Measurements from ENCODE around the gene UGT2A1. TPM values are rescaled to one million over a fixed set of nuclear protein-coding genes. Genes with fewer than 3 reads are reported as not detected.

The UGT2A1 gene
- total and polyA plus RNA-seq, 2 of the 8 experiments (the other 6 are each of a cell fraction or from before 2014, with no cell fraction given): 0.19 TPM; not detected in 1

- Histone ChIP-seq H2BK5ac (ENCODE audit: low read depth, low read length) (no peak overlapping the region), H3K23ac (ENCODE audit: insufficient read length) (no peak overlapping the region), H2BK12ac (ENCODE audit: low read depth, low read length) (no peak overlapping the region), H3K79me1 (ENCODE audit: low read depth, low read length) (no peaks in the 10 kb centered on the region), H3K27me3 (replicated peaks in 1 of 4; ENCODE audit: control insufficient read depth in 3 of 4, extremely low read depth in 1 of 4, insufficient read depth in 3 of 4, low read length in 3 of 4) (no peaks in the 10 kb centered on the region), H4K5ac (ENCODE audit: insufficient read length, low read depth, low read length) (no peak overlapping the region), H2BK15ac (ENCODE audit: low read length) (no peak overlapping the region), H2BK120ac (replicated peaks; ENCODE audit: low read depth, low read length) (no peak overlapping the region), H3K79me2 (ENCODE audit: control insufficient read depth in 1 of 2, insufficient read depth in 2 of 2, low read length in 2 of 2) (no peaks in the 10 kb centered on the region), H3K4me3 (ENCODE audit: extremely low read depth in 1 of 4, insufficient read depth in 2 of 4, low read depth in 3 of 4, low read length in 4 of 4) (no peak overlapping the region), H3K23me2 (ENCODE audit: low read depth, low read length) (no peaks in the 10 kb centered on the region), H3K9ac (replicated peaks in 1 of 4; ENCODE audit: extremely low read depth in 1 of 4, low read depth in 3 of 4, low read length in 3 of 4) (no peak overlapping the region), H3K4ac (replicated peaks; ENCODE audit: insufficient read length, low read depth, low read length) (no peak overlapping the region), H3K4me1 (replicated peaks in 1 of 4; ENCODE audit: control insufficient read depth in 3 of 4, insufficient read depth in 4 of 4, low read length in 3 of 4) (no peaks in the 10 kb centered on the region), H2AK5ac (ENCODE audit: low read depth, low read length) (no peak overlapping the region), H4K91ac (replicated peaks; ENCODE audit: insufficient read length, low read length) (no peak overlapping the region), H4K8ac (ENCODE audit: extremely low read depth, insufficient read depth, low read length) (no peak overlapping the region), H2AFZ (ENCODE audit: low read length) (no peak overlapping the region), H3K14ac (ENCODE audit: insufficient read length) (no peak overlapping the region), H2BK20ac (ENCODE audit: low read length) (no peak overlapping the region), H3K4me2 (ENCODE audit: insufficient read depth in 1 of 2, low read depth in 2 of 2, low read length in 2 of 2) (no peak overlapping the region), H3K18ac (ENCODE audit: extremely low read depth, low read length) (no peak overlapping the region), H3K36me3 (ENCODE audit: control insufficient read depth in 2 of 4, insufficient read depth in 4 of 4, low read length in 3 of 4) (no peaks in the 10 kb centered on the region), H3K9me3 (ENCODE audit: insufficient read depth in 2 of 2, low read depth in 1 of 2, low read length in 1 of 2) (no peaks in the 10 kb centered on the region; a peak in 1 of 4 replicates), H3K56ac (replicated peaks; ENCODE audit: insufficient read length, low read depth, low read length) (no peak overlapping the region), H4K20me1 (replicated peaks in 1 of 2; ENCODE audit: control insufficient read depth in 1 of 2, insufficient read depth in 2 of 2, low read length in 2 of 2) (no peaks in the 10 kb centered on the region), H3K27ac (ENCODE audit: low read depth, low read length) (no peak overlapping the region)
- WGBS, 2 experiments (ENCODE audit: extremely low coverage in 1 of 2, insufficient coverage in 1 of 2, insufficient read length in 1 of 2, insufficient replicate concordance in 2 of 2, low coverage in 1 of 2, low lambda C conversion rate in 2 of 2, missing lambda C conversion rate in 1 of 2): 90% methylated on average over 1 of the region's 1 CpG; no CpG with 5 or more reads in 1 of the 2 experiments
- DNase-seq (ENCODE audit: low read depth in 1 of 2, low spot score in 2 of 2) (no peak), FAIRE-seq (no peak)
- ChIA-PET CTCF (ENCODE audit: partially characterized antibody) (interaction anchor here (1.4 kb wide), 1 partner anchor 183 kb away, joined by 9 read pairs; no protein-coding TSS in a partner anchor), POLR2A (ENCODE audit: partially characterized antibody) (no interaction called here)
- TF ChIP-seq JUN (IDR thresholded peaks at IDR 0.05; ENCODE audit: low read depth, low read length): no peak
- TF ChIP-seq RFX5 (IDR thresholded peaks at IDR 0.05; ENCODE audit: borderline replicate concordance, low read depth, low read length): no peak
- no peak for TF ChIP-seq EGR1 (IDR thresholded peaks at IDR 0.05; ENCODE audit: borderline replicate concordance, low read depth, low read length)
- TF ChIP-seq CBX5 (IDR thresholded peaks at IDR 0.05; ENCODE audit: low read depth, low read length): no peak
- TF ChIP-seq HDAC6 (IDR thresholded peaks at IDR 0.05; ENCODE audit: low read depth, low read length): no peak
- no peak for TF ChIP-seq EZH2 (IDR thresholded peaks at IDR 0.05; ENCODE audit: low read depth, low read length, severe bottlenecking)
- TF ChIP-seq KDM5A (IDR thresholded peaks at IDR 0.05; ENCODE audit: low read length): no peak
- TF ChIP-seq TBP (IDR thresholded peaks at IDR 0.05; ENCODE audit: low read depth, low read length): no peak
- no peak for TF ChIP-seq POLR2AphosphoS5 (IDR thresholded peaks at IDR 0.05; ENCODE audit: low read depth, low read length)
- no peak for TF ChIP-seq RXRA (IDR thresholded peaks at IDR 0.05; ENCODE audit: insufficient read depth, low read depth, low read length)
- no peak for TF ChIP-seq MAFK (IDR thresholded peaks at IDR 0.05; ENCODE audit: low read depth, low read length)
- TF ChIP-seq FOSL1 (IDR thresholded peaks at IDR 0.05; ENCODE audit: insufficient read depth, low read depth, low read length): no peak
- TF ChIP-seq BACH1 (IDR thresholded peaks at IDR 0.05; ENCODE audit: low read length): no peak
- no peak for TF ChIP-seq JUND (IDR thresholded peaks at IDR 0.05; ENCODE audit: low read length)
- no peak for TF ChIP-seq BCL11A (IDR thresholded peaks at IDR 0.05; ENCODE audit: low read depth in 2 of 2, low read length in 2 of 2)
Observed at GRCh38 chr4:69697536-69698242, 44.6 kb upstream of the UGT2A1 start.

Data from H1 (cell line).